HUDEP-2 (cell line): ENCODE data around the gene RASL10A.

Experiments
- DNase-seq, 76 experiments: peaks; one replicate each; lab custom pipeline; 2025; ENCODE audit not compliant: unreplicated experiment in 76 of 76; lab: John Stamatoyannopoulos, UW

RASL10A gene

DNA sequence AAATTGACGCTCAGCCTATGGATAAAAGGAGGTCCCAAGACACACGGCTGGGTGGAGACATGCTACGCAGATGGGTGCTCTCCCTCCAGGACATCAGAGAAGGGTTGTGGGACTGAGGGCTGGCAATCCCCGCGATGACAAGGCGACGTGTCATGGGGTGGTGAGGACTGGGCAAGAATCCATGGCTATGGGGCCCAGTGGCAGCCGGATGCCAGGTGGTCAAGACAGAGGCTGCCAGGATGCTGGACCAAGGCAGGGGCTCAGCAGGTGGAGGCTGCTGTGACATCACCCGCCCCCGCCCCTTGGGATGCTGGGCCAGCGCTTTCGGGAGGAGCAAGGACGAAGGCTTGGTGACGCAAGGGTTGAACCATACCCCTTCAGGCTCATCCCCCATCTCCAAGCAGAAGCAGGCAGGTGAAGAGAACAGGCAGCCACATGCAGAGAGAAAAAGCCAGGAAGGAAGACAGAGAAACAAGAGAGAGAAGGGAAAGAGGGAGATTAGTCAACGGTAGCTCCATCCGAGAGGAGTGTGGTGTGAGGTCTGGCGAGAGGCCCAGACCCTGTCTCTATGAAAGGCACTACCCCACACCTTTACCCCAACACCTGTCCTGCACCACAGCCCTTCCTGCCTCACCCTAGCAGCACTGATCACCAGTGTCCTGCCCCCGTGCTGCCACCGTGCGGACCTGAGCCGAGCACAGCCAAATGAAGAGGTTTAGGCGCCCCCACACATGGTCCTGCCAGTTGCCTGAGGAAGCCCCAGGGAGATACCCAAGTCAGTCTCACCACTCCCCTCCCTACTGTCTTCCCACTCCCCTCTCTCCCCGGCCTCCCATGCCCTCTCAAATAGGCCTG lies 24.1 kb upstream of the RASL10A start:
- no peak for DNase-seq

DNA sequence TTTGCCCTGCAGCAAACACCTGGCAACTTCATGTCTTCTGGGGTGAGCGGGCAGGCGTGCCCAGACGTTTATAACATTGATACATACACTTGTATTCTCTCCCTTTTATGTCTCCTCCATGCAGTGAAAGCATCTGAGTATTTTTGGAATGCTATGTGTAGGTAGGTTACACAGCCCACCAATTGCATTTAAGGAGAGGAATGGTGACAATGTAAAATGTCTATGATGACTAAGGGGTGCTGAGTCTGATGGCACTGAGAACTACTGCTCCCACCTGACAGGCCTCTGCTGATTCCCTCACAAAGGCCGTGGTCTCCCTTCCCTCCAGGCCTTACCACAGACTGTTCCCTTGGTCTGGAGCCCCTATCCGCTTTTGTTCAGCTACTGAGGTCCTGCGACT lies 22.9 kb upstream of the RASL10A start:
- DNase-seq: no peak

- DNase-seq: no peak
These were observed 22.3 kb upstream of the RASL10A start for GRCh38 chr22:29337631-29338284.

GRCh38 chr22:29336751-29337490 lies 21.4 kb upstream of the RASL10A start:
- no peak for DNase-seq

GRCh38 chr22:29335656-29336055 lies 20.2 kb upstream of the RASL10A start:
- no peak for DNase-seq

DNA sequence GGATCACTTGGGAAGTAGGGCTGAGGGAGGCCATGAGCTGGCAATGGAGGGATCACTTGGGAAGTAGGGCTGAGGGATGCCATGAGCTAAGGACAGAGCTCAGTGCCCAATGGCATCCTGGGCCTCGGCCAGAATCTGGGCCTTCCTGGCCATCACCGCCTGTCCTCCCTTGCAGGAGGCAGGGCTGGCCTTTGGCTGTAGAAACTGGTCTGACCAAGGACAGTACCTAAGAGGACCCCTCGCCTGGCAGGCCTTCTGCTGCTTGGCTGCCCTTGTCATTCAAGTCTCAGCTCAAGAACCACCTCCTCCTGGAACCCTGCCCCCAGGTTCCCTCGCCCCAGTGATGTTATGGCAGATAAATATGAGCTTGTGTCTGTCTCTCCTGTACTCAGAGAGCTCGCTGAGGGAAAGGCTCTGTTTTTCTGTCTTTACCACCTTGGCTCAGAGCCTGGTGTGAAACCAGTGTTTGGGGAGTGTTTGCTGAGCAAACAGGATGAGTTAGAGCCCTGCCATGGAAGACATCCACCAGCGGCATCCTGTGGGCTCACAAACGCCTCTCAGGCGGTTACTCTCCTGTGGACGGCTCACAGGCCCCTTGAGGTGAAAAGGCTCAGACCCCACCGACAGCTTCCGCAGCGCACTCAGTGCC lies 19.3 kb upstream of the RASL10A start:
- DNase-seq: no peak

- DNase-seq: no peak
These were observed 18.7 kb upstream of the RASL10A start for GRCh38 chr22:29334148-29334547.

DNA sequence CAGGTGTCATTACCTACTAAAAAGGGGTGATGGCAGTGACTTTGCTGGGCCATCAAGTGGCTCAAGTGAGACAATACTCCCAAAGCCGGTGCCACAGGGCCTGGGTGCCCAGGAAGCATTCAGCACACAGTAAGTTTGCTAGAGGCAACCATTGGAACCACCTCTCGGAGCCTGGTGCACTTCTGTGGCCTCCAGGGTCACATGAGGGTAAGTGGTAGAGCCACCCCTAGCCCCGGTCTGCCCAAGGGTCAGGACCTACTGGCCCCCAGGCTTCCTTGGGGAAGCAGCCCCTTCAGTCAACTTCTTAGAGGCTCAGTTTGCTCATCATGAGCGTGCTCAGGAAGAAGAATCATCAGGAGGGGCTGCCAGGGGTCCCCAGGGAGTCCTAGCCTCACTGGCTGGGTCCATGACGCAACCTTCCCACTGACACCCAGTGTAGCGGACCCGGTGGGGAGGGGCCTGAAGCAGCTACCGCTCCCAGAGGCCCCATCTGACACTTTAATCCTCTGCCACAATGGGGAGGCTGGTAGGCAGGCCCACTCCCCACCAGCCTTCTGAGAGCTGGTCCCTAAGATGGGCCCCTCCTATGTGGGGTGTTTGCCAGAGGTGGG lies 17.5 kb upstream of the RASL10A start:
- DNase-seq: no peak

GRCh38 chr22:29331658-29332300 lies 16.3 kb upstream of the RASL10A start:
- DNase-seq: no peak

DNA sequence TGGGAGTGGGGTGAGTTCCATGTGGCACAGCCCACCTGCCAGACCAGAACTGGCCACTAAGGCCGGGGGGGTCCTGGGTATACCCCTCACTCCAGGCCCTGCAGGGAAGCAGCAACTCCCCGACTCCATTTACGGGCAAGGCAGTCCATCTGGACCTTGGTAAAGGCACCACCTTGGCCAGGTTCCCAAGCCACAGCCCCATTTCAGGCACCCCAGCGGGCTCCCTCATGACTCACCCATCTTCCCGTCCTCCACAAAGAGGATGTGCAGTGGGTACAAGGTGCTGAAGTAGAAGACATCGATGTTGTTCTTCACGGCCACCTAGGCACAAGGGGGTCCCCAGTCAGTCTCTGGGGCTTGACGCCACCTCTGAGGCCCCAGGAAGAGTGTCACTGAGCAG lies 15.7 kb upstream of the RASL10A start:
- DNase-seq: no peak

- no peak for DNase-seq
These were observed 15.3 kb upstream of the RASL10A start for GRCh38 chr22:29330753-29331152.

DNA sequence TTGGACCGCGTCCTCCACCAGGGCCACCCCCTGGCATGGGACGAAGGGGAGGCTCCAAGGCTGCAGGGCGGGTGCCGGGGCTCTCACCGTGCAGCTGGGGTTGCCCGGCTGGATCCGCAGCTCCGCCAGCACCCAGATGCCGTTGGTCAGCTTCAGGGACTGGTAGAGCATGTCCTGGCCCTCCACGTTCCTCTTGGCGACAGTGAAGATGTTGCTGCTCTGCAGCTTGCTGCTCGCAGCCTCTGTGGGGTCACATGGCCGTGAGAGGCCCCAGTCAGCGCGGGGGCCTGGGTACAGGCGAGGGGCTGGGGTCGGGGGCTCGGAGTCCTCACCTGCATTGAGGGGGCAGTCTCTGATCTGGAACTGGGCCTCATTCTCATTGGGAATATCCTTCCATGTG lies 14.8 kb upstream of the RASL10A start:
- DNase-seq: no peak

- no peak for DNase-seq
These were observed 14.1 kb upstream of the RASL10A start for GRCh38 chr22:29329581-29329980.

DNA sequence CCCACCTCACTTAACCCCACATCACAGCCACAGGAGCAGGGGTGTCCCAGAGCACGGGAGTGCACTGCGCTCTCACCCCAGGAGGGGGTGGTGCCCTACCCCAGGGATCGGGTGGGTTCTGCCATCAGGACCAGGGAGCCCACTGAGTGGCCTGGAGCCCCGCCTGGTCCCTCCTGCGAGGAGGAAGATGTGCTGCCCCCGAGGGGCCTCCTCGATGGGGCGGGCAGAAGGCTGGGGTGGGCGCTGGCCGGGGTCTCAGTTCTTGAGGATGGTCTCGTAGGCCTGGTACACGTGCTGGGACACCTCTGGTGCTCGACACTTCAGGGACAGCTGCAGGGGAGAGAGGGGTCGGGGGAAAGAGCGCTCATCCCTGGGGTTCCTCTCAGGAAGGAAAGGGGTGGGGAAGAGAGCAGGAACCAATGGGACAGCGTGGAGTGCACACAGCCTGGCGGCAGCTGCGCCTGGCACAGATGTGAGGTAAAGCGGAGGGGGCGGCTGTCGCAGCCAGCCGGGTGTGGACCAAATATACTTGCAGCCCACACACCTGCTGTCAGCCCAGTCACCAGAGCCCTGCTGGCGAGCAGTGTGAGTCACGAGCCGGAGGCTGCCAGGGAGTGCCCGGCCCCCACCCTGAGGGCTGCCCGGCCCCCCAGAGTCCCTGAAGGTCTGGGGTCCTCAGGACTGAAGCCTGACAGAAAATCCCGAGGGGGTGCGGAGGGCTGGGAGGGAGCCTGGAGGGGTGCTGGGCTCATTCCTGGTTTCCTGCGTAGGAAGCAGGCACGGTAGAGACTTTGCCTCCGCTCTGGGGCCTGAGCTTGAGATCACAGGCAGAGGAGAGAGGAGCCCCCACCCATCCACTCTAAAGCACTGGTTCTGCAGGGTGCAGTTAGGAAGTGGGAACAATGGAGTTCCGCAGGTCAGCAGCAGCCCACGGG lies 13.3 kb upstream of the RASL10A start:
- DNase-seq: no peak

DNA sequence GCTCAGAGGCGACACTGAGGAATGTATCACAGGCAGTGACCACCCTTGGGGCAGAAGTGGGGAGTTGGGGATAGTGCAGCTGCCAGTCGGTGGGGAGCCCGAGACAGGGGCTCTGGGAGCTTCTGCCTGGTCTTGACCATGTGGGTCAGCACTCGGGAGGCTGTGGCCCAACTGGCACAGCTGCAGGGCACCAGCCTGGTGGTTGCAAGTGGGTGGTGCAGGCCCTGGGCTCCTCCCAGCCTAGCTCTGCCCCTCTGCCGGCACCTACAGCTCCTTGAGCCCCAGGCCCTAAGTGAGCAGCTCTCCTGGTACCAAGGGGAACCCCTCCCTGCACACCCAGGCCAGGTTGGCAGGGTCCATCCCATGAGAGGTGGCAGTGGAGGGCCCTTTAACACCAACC lies 12.6 kb upstream of the RASL10A start:
- no peak for DNase-seq

- no peak for DNase-seq
These were observed 11.7 kb upstream of the RASL10A start for GRCh38 chr22:29327089-29327764.

GRCh38 chr22:29326481-29326880 lies 11.0 kb upstream of the RASL10A start:
- no peak for DNase-seq

DNA sequence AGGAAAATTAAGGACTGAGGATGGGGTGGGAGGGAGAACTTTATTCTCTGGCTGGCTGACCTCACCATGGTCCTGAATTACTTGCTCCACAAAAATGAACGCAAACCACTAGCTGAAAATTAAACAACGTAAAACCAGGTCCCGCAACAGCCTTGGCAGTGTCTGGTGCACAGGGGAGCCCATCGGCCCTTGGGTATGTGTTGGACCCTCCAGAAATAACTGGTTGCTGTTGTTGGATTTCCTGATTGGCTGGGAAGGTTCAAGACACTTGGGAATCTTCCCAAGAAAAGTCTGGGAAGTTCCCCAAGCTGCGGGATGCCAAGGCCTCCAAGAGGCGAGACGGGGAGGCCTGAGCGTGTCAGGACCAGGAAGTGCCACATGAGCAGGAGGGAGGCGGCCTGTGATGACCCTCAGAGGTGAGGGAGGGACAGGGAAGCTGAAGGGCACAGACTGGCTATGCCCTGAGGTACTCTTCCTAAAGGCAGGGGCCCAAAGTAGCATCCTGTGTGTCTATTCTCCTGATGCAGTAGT lies 10.4 kb upstream of the RASL10A start:
- DNase-seq: no peak
